Ishikawa (cell line): ENCODE data around the gene PHF23.

Experiments
- CEBPB ChIP-seq: IDR thresholded peaks from 2 replicates; pipeline ENCODE4 v1.6.1; 2012
- CREB1 ChIP-seq: IDR thresholded peaks from 2 replicates; pipeline ENCODE4 v1.6.1; 2012; ENCODE audit warnings: low read depth
- EGR1 ChIP-seq: IDR thresholded peaks from 2 replicates; pipeline ENCODE4 v1.6.1; 2012
- EP300 ChIP-seq: IDR thresholded peaks from 2 replicates; pipeline ENCODE4 v1.6.1; 2012; ENCODE audit warnings: borderline replicate concordance
- FOXM1 ChIP-seq: IDR thresholded peaks from 2 replicates; pipeline ENCODE4 v1.6.1; 2012; ENCODE audit warnings: low read depth, borderline replicate concordance
- NFIC ChIP-seq: IDR thresholded peaks from 2 replicates; pipeline ENCODE4 v1.6.1; 2012
- RAD21 ChIP-seq: IDR thresholded peaks from 2 replicates; pipeline ENCODE4 v1.6.1; 2012; ENCODE audit warnings: low read depth
- TAF1 ChIP-seq: IDR thresholded peaks from 2 replicates; pipeline ENCODE4 v1.6.1; 2012; ENCODE audit warnings: low read depth, mild to moderate bottlenecking
- TCF12 ChIP-seq: IDR thresholded peaks from 2 replicates; pipeline ENCODE4 v1.6.1; 2012; ENCODE audit warnings: low read depth
- TEAD4 ChIP-seq: IDR thresholded peaks from 2 replicates; pipeline ENCODE4 v1.6.1; 2012
- YY1 ChIP-seq: IDR thresholded peaks from 2 replicates; pipeline ENCODE4 v1.6.1; 2012; ENCODE audit warnings: low read depth
- ZBTB7A ChIP-seq: IDR thresholded peaks from 2 replicates; pipeline ENCODE4 v1.6.1; 2012; ENCODE audit warnings: low read depth
- TF ChIP-seq, protein P1 (sequence below): IDR thresholded peaks from 2 replicates; pipeline ENCODE4 v1.6.1; 2012
- TF ChIP-seq, protein P2 (sequence below): IDR thresholded peaks from 2 replicates; pipeline ENCODE4 v1.6.1; 2012
- TF ChIP-seq, protein P3 (sequence below): IDR thresholded peaks from 2 replicates; pipeline ENCODE4 v1.6.1; 2012; ENCODE audit warnings: low read depth, mild to moderate bottlenecking

The PHF23 gene

DNA sequence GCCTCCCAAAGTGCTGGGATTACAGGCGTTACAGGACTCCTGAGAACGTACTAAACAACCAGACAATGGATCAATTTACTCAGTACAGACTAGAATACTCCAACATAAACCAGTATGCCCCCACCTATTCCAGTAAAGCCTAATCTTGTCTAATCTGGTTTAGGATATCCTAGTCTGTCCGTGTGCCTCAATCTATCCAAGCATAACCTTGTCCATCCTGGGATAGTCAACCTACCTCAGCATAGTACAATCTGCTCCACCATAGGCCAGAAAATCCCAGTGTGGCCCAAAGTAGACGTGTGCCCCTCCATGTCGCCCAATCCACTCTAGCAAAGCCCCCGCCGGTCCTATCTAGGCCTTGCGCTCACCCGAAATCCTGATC, 5.6 kb downstream of the PHF23 start:
- TF ChIP-seq, protein P1, sequence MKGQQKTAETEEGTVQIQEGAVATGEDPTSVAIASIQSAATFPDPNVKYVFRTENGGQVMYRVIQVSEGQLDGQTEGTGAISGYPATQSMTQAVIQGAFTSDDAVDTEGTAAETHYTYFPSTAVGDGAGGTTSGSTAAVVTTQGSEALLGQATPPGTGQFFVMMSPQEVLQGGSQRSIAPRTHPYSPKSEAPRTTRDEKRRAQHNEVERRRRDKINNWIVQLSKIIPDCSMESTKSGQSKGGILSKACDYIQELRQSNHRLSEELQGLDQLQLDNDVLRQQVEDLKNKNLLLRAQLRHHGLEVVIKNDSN = no peak
- TF ChIP-seq FOXM1 (no peak), RAD21 (no peak), EGR1 (no peak), TCF12 (no peak), CEBPB (no peak), TAF1 (no peak), YY1 (no peak), TEAD4 (no peak)
- TF ChIP-seq, protein P2, sequence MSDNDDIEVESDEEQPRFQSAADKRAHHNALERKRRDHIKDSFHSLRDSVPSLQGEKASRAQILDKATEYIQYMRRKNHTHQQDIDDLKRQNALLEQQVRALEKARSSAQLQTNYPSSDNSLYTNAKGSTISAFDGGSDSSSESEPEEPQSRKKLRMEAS = no peak

DNA sequence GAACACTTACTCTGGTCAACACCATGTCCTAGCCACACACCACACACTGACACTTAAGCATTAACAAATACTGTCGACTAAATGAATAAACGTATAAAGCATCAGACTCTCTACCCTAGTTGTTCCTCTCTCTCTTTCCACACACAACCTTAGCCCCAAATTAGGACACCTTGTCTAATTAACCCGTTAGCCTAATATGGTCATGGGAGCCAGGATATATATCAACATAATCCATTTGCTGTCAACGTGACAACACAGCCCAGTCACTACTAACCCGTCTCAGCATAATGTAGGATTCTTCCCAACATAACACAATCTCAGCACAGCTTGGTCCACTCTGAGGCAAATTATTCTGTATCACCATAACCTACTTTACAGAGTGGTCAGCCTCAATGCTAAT, 7.1 kb downstream of the PHF23 start:
- TF ChIP-seq YY1 (no peak), CREB1 (no peak), TAF1 (no peak), TCF12 (no peak), RAD21 (no peak), ZBTB7A (no peak), EP300 (no peak), NFIC (no peak), TEAD4 (no peak), CEBPB (no peak), EGR1 (no peak), FOXM1 (no peak)
- TF ChIP-seq, protein P2 = no peak
- TF ChIP-seq, protein P3, sequence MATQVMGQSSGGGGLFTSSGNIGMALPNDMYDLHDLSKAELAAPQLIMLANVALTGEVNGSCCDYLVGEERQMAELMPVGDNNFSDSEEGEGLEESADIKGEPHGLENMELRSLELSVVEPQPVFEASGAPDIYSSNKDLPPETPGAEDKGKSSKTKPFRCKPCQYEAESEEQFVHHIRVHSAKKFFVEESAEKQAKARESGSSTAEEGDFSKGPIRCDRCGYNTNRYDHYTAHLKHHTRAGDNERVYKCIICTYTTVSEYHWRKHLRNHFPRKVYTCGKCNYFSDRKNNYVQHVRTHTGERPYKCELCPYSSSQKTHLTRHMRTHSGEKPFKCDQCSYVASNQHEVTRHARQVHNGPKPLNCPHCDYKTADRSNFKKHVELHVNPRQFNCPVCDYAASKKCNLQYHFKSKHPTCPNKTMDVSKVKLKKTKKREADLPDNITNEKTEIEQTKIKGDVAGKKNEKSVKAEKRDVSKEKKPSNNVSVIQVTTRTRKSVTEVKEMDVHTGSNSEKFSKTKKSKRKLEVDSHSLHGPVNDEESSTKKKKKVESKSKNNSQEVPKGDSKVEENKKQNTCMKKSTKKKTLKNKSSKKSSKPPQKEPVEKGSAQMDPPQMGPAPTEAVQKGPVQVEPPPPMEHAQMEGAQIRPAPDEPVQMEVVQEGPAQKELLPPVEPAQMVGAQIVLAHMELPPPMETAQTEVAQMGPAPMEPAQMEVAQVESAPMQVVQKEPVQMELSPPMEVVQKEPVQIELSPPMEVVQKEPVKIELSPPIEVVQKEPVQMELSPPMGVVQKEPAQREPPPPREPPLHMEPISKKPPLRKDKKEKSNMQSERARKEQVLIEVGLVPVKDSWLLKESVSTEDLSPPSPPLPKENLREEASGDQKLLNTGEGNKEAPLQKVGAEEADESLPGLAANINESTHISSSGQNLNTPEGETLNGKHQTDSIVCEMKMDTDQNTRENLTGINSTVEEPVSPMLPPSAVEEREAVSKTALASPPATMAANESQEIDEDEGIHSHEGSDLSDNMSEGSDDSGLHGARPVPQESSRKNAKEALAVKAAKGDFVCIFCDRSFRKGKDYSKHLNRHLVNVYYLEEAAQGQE = no peak
- TF ChIP-seq, protein P1 = no peak

DNA sequence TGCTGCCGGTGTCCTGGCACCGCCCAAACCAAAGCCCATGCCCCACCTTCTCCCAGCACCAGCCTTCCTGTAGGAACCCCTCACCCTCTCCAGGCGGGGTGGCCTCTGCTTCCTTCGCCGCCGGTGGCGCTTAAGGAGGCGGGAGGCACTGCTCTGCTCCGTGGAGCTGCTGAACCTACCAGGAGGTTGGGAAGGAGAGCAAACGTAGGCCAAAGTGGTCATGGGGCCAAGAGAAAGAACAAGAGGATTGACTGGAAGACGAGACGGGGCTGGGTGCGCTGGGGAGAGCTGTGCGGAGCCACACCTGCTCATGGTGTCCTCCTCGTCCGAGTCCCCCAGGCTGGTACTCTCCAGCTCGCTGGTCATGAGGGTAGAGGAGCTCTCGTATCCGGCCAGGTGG, 9.8 kb downstream of the PHF23 start:
- no peak for TF ChIP-seq EGR1
- TF ChIP-seq RAD21 = no peak
- TF ChIP-seq YY1 = no peak
- TF ChIP-seq CREB1 = no peak
- TF ChIP-seq, protein P2 = no peak
- TF ChIP-seq, protein P3 = no peak
- no peak for TF ChIP-seq NFIC
- no peak for TF ChIP-seq CEBPB
- no peak for TF ChIP-seq FOXM1
- TF ChIP-seq TEAD4 = no peak
- no peak for TF ChIP-seq TCF12
- TF ChIP-seq, protein P1 = no peak

DNA sequence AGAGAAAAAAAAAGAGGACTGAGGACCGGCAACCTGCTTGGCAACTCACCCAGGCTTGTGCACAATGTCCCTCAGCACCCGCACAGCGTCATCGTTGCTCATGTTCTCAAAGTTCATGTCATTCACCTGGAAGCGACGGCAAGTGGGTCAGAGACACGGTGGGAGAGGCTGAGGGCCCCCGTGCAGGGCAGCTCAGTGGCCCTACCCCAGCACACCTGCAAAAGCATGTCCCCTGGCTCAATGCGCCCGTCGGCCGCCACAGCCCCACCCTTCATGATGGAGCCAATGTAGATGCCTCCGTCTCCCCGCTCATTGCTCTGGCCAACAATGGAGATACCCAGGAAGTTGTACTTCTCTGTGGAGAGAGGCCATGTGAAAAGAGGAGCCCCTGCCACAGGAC, 10.3 kb downstream of the PHF23 start:
- TF ChIP-seq, protein P1 = no peak
- TF ChIP-seq CEBPB (no peak), YY1 (no peak), TEAD4 (no peak), EP300 (no peak), FOXM1 (no peak), EGR1 (no peak), TAF1 (no peak)

DNA sequence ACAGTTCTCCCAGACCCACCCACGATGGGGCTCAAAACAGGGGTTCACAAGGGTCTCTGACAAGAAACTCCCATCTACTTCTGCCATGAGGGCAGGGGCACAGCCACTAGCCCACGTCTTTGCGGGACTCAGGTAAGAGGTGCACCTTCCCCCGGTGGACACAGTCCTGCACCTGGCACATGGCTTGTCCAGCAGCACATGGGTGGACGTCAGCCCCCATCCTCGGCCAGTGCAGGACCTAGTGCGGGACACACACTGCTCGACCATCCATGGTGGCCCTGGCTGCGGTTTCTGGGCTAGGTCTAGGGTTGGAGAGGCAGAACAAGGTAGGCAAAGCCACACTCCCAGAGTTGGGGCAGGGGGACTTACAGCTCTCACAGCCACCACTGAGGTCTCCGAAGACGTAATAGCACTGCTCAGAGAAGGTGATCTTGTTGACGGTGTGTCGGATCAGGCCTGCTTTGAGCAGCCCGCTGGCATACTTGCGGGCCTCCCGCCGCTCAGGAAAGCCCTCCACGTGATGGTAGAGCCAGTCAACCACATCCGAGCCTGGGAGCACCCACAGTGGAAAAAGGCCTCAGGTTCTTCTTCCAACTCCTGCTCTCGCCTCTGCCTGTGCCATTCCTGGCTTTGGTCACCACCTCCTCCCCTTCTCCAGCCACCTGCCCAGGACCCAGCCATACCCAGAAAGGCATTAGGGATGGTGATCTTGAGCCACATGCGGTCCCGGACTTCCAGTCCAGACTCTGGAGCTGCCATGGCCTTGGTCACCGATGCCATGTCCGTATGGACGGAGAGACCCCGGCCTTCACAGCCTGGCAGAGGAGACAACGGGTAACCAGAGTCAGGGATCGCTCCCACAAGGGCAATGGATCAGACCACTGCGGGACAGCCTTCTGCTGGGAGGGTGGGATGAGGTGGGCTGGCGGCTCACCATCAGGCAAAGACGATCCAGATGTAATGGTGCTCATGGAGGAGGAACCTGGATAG, 12.2 kb downstream of the PHF23 start:
- TF ChIP-seq, protein P3 = no peak
- no peak for TF ChIP-seq TAF1
- TF ChIP-seq, protein P1 = no peak
- TF ChIP-seq ZBTB7A = no peak
- no peak for TF ChIP-seq TEAD4
- no peak for TF ChIP-seq CEBPB
- TF ChIP-seq NFIC = no peak
- TF ChIP-seq EP300 = no peak
- TF ChIP-seq, protein P2 = no peak
- no peak for TF ChIP-seq YY1
- no peak for TF ChIP-seq TCF12
- TF ChIP-seq CREB1 = no peak
- no peak for TF ChIP-seq FOXM1
- no peak for TF ChIP-seq EGR1
- TF ChIP-seq RAD21 = no peak
